NT2/D1 (cell line): Measurements from ENCODE around the gene SLC27A1.

Source experiments
- SUZ12 ChIP-seq: IDR thresholded peaks from 2 replicates; pipeline ENCODE4 v1.6.1; 2011; ENCODE audit not compliant: insufficient read length, insufficient read depth; ENCODE audit errors: extremely low read depth
- YY1 ChIP-seq: IDR thresholded peaks from 2 replicates; pipeline ENCODE4 v1.6.1; 2011; ENCODE audit not compliant: insufficient read length, insufficient read depth

DNA sequence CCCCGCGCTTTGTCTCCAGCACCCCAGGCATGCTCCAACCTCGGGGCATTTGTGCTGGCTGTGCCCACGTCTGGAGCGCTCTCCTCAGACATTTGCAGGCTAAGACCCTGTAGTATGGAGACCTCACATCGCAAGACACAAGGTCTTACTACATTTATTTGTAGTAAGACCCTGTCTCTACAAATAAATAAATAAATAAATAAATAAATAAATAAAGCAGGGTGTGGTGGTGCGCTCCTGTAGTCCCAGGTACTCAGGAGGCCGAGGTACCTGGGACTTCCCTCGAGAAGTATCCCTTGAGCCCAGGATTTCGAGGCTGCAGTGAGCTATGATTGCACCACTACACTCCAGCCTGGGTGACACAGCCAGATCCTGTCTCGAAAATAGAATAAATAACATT is 14.2 kb upstream of the SLC27A1 start:
- TF ChIP-seq YY1 (no peak), SUZ12 (no peak)
